AG09309 (cell line): ENCODE data around the gene APLP2.

ENCODE experiments used
- DNase-seq: peaks from one replicate; pipeline ENCODE4 v3.0.0-alpha.2; 2010; ENCODE audit warnings: low read depth
- H3K4me3 ChIP-seq: 2 replicates; pipeline ENCODE4 v1.5.1; 2011; ENCODE audit warnings: mild to moderate bottlenecking, low read depth, low read length, moderate library complexity; ENCODE audit not compliant: control insufficient read depth
- CTCF ChIP-seq: IDR thresholded peaks from 2 replicates; pipeline ENCODE4 v1.5.1; 2011; ENCODE audit warnings: mild to moderate bottlenecking, low read depth, low read length, inconsistent platforms; ENCODE audit not compliant: insufficient read depth, control insufficient read depth; ENCODE audit errors: missing control alignments

The APLP2 gene

DNA sequence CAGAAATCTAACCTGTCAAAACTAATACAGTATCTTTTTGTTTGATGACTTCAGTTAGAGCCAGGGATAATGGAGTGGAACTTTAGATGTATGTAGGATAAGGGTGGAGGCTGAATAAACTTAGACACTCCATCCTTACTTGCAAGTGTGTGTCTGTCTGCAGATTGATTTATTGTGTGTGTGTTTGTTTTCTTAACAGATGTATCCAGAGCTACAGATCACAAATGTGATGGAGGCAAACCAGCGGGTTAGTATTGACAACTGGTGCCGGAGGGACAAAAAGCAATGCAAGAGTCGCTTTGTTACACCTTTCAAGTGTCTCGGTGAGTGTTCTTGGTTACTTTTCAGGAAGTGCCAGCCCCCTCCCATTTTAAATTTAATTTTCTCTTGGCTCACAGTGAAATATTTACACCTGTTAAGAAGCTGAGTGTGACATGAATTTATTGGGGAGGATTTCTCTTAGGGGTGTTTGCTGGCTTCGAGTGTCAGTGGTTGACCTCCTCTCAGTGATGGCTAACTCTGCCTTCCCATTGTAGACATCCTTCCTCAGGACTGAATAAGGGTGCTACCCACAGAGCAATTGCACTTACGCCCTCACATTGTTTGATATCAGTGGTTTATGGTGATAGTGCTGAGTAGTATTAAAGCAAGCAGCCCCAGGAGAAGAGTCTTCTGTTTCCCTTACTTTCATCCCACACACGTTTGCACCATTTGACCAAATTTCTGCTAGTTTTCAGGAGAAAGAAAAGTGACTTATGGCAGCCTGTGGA, 40.8 kb downstream of the APLP2 start:
- no peak overlapping the region for H3K4me3 ChIP-seq
- TF ChIP-seq CTCF: no peak
- no peak for DNase-seq

DNA sequence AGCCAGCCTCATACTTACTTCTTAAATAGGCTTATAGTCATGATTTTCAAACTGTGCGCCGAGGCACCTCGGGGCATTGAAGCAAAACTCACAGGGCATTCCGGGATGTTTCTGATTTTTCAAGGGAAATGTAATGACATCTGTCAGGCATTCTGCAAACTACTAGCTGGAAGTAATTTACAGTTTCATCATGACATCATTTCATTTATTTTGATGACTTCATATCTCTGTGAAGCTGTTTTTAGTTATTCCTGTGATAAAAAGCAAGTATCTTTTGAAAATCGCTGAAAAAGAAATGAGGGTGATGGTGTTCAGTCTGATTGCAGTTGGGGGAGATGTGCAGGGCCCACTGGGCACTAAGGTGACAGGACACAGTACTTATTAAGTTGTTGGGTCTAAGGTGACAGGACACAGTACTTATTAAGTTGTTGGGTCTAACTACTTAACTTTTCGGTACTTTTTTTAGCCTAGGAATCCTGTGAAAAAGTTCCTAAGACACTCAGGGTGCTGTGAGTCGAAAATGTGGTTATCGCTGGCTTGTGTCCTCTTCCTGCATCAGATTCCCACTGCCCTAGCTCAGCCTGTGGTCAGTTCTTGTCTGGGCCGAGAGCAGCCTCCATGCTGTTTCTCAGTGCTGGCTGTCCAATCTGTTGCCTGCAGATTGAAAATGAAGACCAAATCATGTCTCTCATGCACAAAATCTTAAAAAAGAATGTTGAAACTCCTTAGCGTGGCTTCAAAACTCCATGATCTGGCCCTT, 42.6 kb downstream of the APLP2 start:
- no peak for TF ChIP-seq CTCF
- no peak overlapping the region for H3K4me3 ChIP-seq

DNA sequence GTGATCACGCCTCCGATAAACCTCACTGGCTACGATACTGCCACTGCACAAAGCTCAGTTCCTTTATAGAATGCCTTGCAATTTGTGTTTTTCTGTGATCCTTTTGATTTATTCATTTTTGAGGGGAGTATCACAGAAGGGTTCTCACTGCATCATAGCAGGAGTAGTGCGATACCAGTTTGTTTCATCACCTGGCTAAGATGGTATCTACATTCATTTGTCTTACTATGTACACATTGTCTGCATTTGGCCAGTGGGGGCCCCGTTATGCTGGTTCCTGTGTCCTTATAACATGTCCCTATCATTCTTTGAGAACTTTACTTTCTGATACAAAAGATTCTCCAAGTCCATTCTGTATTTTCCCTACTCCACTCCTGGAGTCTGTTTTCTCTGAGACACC, 44.6 kb downstream of the APLP2 start:
- TF ChIP-seq CTCF: no peak
- DNase-seq: no peak
- no peak overlapping the region for H3K4me3 ChIP-seq

More for the DNA sequence above, 42.6 kb downstream of the APLP2 start:
- DNase-seq: no peak

GRCh38 chr11:130114726-130115125, 45.0 kb downstream of the APLP2 start:
- no peak for TF ChIP-seq CTCF
- DNase-seq: no peak
- no peak overlapping the region for H3K4me3 ChIP-seq

DNA sequence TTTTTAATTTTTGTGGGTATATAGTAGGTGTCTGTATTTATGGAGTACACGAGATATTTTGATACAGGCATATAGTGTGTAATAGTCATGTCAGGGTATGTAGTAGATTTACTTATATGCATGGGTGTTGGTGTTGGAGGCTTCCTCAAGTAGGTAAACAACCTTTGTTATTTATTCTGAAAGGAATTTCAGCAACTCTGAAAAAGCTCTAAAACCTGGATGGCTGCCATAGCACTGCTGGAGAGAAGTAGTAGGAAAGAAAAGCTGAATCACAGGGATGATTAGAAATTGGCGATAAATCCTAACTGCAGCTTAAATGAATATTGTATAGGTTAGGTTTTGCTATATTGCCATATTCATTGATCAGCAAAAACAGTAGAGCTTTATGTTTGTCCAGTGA, 45.5 kb downstream of the APLP2 start:
- TF ChIP-seq CTCF: no peak
- no peak for DNase-seq
- H3K4me3 ChIP-seq: no peak overlapping the region

DNA sequence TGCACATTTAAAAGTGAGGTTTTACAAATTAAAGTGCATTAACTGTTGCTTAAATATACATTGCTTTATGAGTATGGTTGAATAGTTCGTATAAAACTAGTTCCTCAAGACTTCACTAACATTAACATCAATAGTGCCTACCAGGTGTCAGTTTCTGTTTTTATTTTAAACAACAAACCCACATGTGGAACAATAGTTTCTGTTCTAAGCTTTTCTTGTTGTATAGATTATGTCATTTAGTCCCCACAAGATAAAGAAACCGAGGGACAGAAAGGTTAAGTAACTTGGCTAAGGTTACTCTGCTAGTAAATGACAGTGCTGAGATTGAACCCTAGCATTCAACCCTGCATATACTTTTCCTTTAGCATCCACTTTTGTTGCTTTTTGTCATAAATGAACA, 48.5 kb downstream of the APLP2 start:
- no peak for DNase-seq
- TF ChIP-seq CTCF: no peak
- no peak overlapping the region for H3K4me3 ChIP-seq
